Endothelial cell (in vitro differentiated cells): ENCODE measurements around the gene ITGB7. TPM values are rescaled to one million over a fixed set of nuclear protein-coding genes. Genes with fewer than 3 reads are reported as not detected.

Experiments
- DNase-seq: peaks from one replicate; pipeline ENCODE4 v3.0.0; 2021; ENCODE audit warnings: low spot score
- H3K27ac Mint-ChIP-seq: one replicate; pipeline ENCODE4 v1.8.0; 2021; ENCODE audit warnings: mixed read lengths, inconsistent platforms; ENCODE audit not compliant: unreplicated experiment
- H3K27me3 Mint-ChIP-seq: one replicate; pipeline ENCODE4 v1.8.0; 2021; ENCODE audit warnings: mild to moderate bottlenecking, moderate library complexity, mixed read lengths, inconsistent platforms; ENCODE audit not compliant: unreplicated experiment
- H3K36me3 Mint-ChIP-seq: one replicate; pipeline ENCODE4 v1.8.0; 2021; ENCODE audit warnings: mild to moderate bottlenecking, low read depth, mixed read lengths, inconsistent platforms; ENCODE audit not compliant: unreplicated experiment
- H3K4me1 Mint-ChIP-seq: one replicate; pipeline ENCODE4 v1.8.0; 2021; ENCODE audit warnings: mild to moderate bottlenecking, mixed read lengths, inconsistent platforms; ENCODE audit not compliant: unreplicated experiment
- H3K4me3 Mint-ChIP-seq: one replicate; pipeline ENCODE4 v1.8.0; 2021; ENCODE audit warnings: mild to moderate bottlenecking, mixed read lengths, inconsistent platforms; ENCODE audit not compliant: unreplicated experiment
- H3K9me3 Mint-ChIP-seq: one replicate; pipeline ENCODE4 v1.8.0; 2021; ENCODE audit warnings: mixed read lengths, inconsistent platforms; ENCODE audit not compliant: unreplicated experiment
- long read RNA-seq: library from polyadenylated mRNA; unstranded; transcript quantifications from one replicate; pipeline ENCODE4 v2.0.0, GENCODE V29; 2020; ENCODE audit not compliant: unreplicated experiment
- total RNA-seq: library from RNA; stranded (reverse); fragmentation: NEBNext Ultra II Directional; extraction: Animal tissue kit (Norgen Biotek cat#: 25700); gene quantifications from one replicate; pipeline ENCODE4 v1.2.1, GENCODE V29; 2021; ENCODE audit not compliant: unreplicated experiment
- TF ChIP-seq, protein P1 (sequence below): fragments of 200-600 bp; sonication (generic); IDR thresholded peaks from one replicate; pipeline ENCODE4 v1.5.0; 2021; ENCODE audit warnings: antibody characterized with exemption; ENCODE audit not compliant: unreplicated experiment

ITGB7 gene, protein sequence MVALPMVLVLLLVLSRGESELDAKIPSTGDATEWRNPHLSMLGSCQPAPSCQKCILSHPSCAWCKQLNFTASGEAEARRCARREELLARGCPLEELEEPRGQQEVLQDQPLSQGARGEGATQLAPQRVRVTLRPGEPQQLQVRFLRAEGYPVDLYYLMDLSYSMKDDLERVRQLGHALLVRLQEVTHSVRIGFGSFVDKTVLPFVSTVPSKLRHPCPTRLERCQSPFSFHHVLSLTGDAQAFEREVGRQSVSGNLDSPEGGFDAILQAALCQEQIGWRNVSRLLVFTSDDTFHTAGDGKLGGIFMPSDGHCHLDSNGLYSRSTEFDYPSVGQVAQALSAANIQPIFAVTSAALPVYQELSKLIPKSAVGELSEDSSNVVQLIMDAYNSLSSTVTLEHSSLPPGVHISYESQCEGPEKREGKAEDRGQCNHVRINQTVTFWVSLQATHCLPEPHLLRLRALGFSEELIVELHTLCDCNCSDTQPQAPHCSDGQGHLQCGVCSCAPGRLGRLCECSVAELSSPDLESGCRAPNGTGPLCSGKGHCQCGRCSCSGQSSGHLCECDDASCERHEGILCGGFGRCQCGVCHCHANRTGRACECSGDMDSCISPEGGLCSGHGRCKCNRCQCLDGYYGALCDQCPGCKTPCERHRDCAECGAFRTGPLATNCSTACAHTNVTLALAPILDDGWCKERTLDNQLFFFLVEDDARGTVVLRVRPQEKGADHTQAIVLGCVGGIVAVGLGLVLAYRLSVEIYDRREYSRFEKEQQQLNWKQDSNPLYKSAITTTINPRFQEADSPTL
- 0.56 TPM for total RNA-seq
- long read RNA-seq: 0 reads

DNA sequence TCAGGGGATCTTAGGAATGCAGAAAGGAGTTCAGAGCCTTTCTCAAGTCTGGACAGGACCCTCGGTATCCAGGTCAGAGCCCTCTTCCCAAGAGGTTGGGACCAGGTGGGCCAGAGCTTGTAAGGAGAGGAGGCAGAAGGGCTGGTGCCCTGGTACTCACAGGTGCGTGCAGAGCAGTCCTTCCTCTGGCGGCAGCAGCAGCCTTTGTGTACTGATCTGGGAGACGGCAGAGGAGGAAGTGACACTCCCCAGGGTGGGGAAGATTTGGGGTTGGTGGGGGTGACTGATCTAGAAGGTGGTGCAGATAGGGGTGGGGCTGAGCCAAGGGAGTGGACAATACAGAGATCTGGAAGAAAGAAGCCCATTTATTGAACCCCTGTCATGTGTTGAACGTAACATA, at the start of gene ITGB7:
Gene ITGB7 (minus strand): TSS at position 210 of the 400 bp plus-strand sequence. CDS start 6,808 bp downstream, outside the sequence.
- TF ChIP-seq, protein P1, sequence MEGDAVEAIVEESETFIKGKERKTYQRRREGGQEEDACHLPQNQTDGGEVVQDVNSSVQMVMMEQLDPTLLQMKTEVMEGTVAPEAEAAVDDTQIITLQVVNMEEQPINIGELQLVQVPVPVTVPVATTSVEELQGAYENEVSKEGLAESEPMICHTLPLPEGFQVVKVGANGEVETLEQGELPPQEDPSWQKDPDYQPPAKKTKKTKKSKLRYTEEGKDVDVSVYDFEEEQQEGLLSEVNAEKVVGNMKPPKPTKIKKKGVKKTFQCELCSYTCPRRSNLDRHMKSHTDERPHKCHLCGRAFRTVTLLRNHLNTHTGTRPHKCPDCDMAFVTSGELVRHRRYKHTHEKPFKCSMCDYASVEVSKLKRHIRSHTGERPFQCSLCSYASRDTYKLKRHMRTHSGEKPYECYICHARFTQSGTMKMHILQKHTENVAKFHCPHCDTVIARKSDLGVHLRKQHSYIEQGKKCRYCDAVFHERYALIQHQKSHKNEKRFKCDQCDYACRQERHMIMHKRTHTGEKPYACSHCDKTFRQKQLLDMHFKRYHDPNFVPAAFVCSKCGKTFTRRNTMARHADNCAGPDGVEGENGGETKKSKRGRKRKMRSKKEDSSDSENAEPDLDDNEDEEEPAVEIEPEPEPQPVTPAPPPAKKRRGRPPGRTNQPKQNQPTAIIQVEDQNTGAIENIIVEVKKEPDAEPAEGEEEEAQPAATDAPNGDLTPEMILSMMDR: no peak
- H3K4me3 Mint-ChIP-seq: no peak within 1 kb of the TSS
- H3K27ac Mint-ChIP-seq: no peak within 1 kb of the TSS

DNA sequence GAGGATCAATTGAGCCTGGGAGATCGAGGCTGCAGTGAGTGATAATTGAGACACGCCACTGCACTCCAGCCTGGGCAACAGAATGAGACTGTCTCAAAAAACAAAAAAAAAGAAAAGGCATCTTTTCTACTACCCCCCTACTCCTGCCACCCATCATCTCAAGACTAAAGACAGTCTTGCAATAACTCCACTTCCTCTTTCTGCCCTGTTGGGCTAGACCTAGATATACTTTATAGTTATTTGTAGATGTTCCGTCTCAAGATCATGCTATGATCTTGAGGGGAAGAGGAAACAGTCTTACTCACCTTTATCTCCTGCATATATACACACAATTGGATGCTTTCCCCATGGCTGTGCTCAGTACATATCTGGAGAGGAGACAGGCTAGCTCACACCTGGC, 48.9 kb upstream of the ITGB7 start:
- H3K27me3 Mint-ChIP-seq: peaks cover 8% of the 10 kb centered on the region
- H3K36me3 Mint-ChIP-seq: peaks cover 5% of the 10 kb centered on the region
- TF ChIP-seq, protein P1: no peak
- peaks cover 23% of the 10 kb centered on the region for H3K4me1 Mint-ChIP-seq
- no peaks in the 10 kb centered on the region for H3K9me3 Mint-ChIP-seq
- no peak overlapping the region for H3K27ac Mint-ChIP-seq
- no peak overlapping the region for H3K4me3 Mint-ChIP-seq
- DNase-seq: no peak

More for the DNA sequence above, at the start of gene ITGB7:
- Mint-ChIP-seq H3K36me3 (no peaks in the 10 kb centered on the region), H3K27me3 (peaks cover 3% of the 10 kb centered on the region), H3K4me1 (no peaks in the 10 kb centered on the region), H3K9me3 (no peaks in the 10 kb centered on the region)
- no peak for DNase-seq

DNA sequence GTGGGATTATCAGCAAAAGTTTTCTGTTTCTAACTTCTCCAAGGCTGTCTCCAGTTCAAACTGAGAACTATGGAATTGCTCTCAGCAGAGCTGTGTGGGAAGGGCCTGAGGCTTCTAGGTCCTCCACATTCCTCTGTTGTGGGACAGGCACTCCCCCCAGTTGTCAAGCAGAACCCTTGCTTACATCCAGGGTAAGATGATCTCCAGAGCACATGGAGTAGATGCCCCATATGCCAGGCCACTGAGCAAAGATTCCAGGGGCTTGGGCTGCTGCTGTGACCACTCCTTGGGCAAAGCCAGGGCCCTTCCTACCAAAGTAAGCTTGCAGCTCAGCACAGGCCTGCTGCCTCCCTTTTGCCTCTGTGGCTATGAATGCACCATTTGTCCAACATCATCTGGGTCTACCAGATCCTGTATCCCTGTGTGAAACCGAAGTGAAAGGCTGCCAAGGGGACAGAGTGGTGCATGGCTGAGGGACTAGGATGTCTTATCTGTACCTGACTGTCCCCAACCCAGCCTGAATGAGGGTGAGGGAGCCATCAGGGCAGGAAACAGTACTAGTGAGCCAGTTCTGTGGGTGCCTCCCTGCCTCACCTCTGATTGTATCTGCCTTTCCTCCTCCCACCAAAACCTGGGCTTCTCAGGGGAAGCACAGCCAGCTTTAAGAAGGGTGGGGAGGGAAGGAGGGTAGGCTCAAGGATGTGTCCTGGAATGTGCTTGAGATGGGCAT, 47.9 kb upstream of the ITGB7 start:
- Mint-ChIP-seq H3K9me3 (no peaks in the 10 kb centered on the region), H3K4me1 (peaks cover 25% of the 10 kb centered on the region), H3K4me3 (no peak overlapping the region), H3K36me3 (peaks cover 5% of the 10 kb centered on the region), H3K27ac (no peak overlapping the region), H3K27me3 (peaks cover 10% of the 10 kb centered on the region)
- TF ChIP-seq, protein P1: no peak
- no peak for DNase-seq

DNA sequence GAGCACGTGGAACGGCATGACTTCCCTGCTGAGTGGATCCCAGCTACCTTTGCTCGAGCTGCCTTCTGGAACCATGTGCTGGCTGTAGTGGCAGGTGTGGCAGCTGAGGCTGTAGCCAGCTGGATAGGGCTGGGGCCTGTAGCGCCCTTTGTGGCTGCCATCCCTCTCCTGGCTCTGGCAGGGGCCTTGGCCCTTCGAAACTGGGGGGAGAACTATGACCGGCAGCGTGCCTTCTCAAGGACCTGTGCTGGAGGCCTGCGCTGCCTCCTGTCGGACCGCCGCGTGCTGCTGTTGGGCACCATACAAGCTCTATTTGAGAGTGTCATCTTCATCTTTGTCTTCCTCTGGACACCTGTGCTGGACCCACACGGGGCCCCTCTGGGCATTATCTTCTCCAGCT, 46.2 kb upstream of the ITGB7 start:
- DNase-seq: no peak
- Mint-ChIP-seq H3K36me3 (peaks cover 5% of the 10 kb centered on the region), H3K4me3 (peak overlapping the region; percentile 96), H3K4me1 (peaks cover 16% of the 10 kb centered on the region), H3K9me3 (no peaks in the 10 kb centered on the region), H3K27me3 (peaks cover 10% of the 10 kb centered on the region), H3K27ac (peak overlapping the region; percentile 12)
- TF ChIP-seq, protein P1: no peak
